ENCODE measurements around the gene SYT2. TPM values are rescaled to one million over a fixed set of nuclear protein-coding genes. Genes with fewer than 3 reads are reported as not detected.
"Not testable (repeated sequence)": the region's sequence is repeated elsewhere in the genome, so short reads cannot be mapped to it uniquely, and the experiment has no call there.

SYT2 gene
- total and polyA plus RNA-seq, 9 of the 15 experiments (the other 6 are each of a cell fraction or from before 2014, with no cell fraction given): not detected

- H3K79me2 ChIP-seq (ENCODE audit: control insufficient read depth, insufficient read depth, low read length); H3K4me2 ChIP-seq (ENCODE audit: insufficient read depth, low read length); DNase-seq (ENCODE audit: extremely low read depth in 1 of 4, low spot score in 3 of 4); H3K27me3 ChIP-seq (ENCODE audit: control insufficient read depth in 2 of 2, insufficient read depth in 2 of 2, low read length in 2 of 2); H3K9me3 ChIP-seq (replicated peaks; ENCODE audit: control insufficient read depth, insufficient read depth, low read depth, low read length); H3K9ac ChIP-seq (ENCODE audit: insufficient read depth in 1 of 2, low read depth in 2 of 2, low read length in 2 of 2); POLR2A ChIA-PET; H3K9me1 ChIP-seq (ENCODE audit: control insufficient read depth, insufficient read depth, low read length); H3K36me3 ChIP-seq (ENCODE audit: control insufficient read depth, insufficient read depth, low read length); intact Hi-C loops (cut with micrococcal nuclease); H3K4me3 ChIP-seq; H2AFZ ChIP-seq (ENCODE audit: low read depth, low read length); H3K27ac ChIP-seq (ENCODE audit: extremely low read depth, low read depth, low read length); FAIRE-seq; H4K20me1 ChIP-seq (replicated peaks; ENCODE audit: control insufficient read depth, insufficient read depth, low read length); ATAC-seq; in situ Hi-C loops (cut with MboI); BruUV-seq (replicated peaks): not testable (repeated sequence)
- WGBS (ENCODE audit: insufficient coverage, low coverage, missing lambda C conversion rate): 82% methylated on average over 4 of the region's 4 CpGs
- peaks cover 11 to 36% of the 10 kb centered on the region in 2 experiments for H3K4me1 ChIP-seq (replicated peaks in 1 of 2; ENCODE audit: control insufficient read depth in 2 of 2, insufficient read depth in 2 of 2, low read length in 2 of 2)
- CTCF ChIA-PET (ENCODE audit: low intra/inter-chr PET ratio): interaction anchor here (0.6 kb wide), 1 partner anchor 11 kb away, joined by 4 read pairs; no protein-coding TSS in a partner anchor
Measured at GRCh38 chr1:202556037-202556436, 154.2 kb downstream of the SYT2 start.

- DNase-seq (ENCODE audit: extremely low read depth in 1 of 4, low spot score in 3 of 4); ATAC-seq; H3K79me2 ChIP-seq (ENCODE audit: control insufficient read depth, insufficient read depth, low read length); H3K4me3 ChIP-seq; in situ Hi-C loops (cut with MboI); BruUV-seq (replicated peaks); H3K36me3 ChIP-seq (ENCODE audit: control insufficient read depth, insufficient read depth, low read length); intact Hi-C loops (cut with micrococcal nuclease); H3K9ac ChIP-seq (ENCODE audit: insufficient read depth in 1 of 2, low read depth in 2 of 2, low read length in 2 of 2); H2AFZ ChIP-seq (ENCODE audit: low read depth, low read length); H4K20me1 ChIP-seq (replicated peaks; ENCODE audit: control insufficient read depth, insufficient read depth, low read length); POLR2A ChIA-PET; H3K4me2 ChIP-seq (ENCODE audit: insufficient read depth, low read length); FAIRE-seq; H3K9me1 ChIP-seq (ENCODE audit: control insufficient read depth, insufficient read depth, low read length); H3K27me3 ChIP-seq (ENCODE audit: control insufficient read depth in 2 of 2, insufficient read depth in 2 of 2, low read length in 2 of 2); H3K9me3 ChIP-seq (replicated peaks; ENCODE audit: control insufficient read depth, insufficient read depth, low read depth, low read length); TF ChIP-seq NR2C2 (CRISPR knock-in tag; IDR thresholded peaks at IDR 0.05): not testable (repeated sequence)
- H3K27ac ChIP-seq (ENCODE audit: extremely low read depth, low read depth, low read length): peak overlapping the region; percentile 76; the same call in 2 of the 3 replicates
- WGBS (ENCODE audit: insufficient coverage, low coverage, missing lambda C conversion rate): 70% methylated on average over 4 of the region's 4 CpGs
- H3K4me1 ChIP-seq (replicated peaks in 1 of 2; ENCODE audit: control insufficient read depth in 2 of 2, insufficient read depth in 2 of 2, low read length in 2 of 2): peaks cover 11 to 36% of the 10 kb centered on the region in 2 experiments
- CTCF ChIA-PET (ENCODE audit: low intra/inter-chr PET ratio): interaction anchor here (0.7 kb wide), 1 partner anchor 70 kb away, joined by 4 read pairs; no protein-coding TSS in a partner anchor
- TF ChIP-seq ZNF407 (IDR thresholded peaks at IDR 0.05; ENCODE audit: low read depth): peak; percentile 85
- TF ChIP-seq NR2C2 (tag; IDR thresholded peaks at IDR 0.05): peak; percentile 29; the same call in 1 of the 2 replicates
Measured at GRCh38 chr1:202554619-202555018, 155.6 kb downstream of the SYT2 start.
